ENCODE data around the gene ANO2. TPM values are rescaled to one million over a fixed set of nuclear protein-coding genes. Genes with fewer than 3 reads are reported as not detected.

ANO2 gene
- total RNA-seq, 2 donors from 2014 or later: 14.3 to 28.5 TPM

DNA sequence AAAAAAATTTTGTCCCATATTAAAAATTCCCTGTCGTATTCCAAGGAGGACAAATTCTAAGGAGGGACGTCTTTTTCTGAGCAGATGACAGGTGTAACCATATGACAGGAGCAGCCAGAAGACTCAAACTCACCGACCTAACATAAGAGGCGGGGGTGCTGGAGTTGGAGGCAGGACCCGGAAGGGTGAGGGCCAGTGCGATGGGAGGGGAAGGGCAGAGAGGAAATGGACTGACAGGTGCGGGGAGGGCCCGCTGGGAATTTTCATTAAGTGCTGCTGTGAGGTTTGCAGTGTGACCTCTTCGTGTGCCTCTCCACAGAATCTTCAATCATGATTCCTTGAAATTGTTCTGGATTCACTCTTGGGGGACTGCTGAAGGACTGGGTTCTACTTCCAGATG lies 323.7 kb downstream of the ANO2 start:
- WGBS, 2 experiments (ENCODE audit: insufficient coverage in 1 of 2, insufficient read length in 1 of 2): 87 to 90% methylated on average over 9 of the region's 9 CpGs
- no peaks in the 10 kb centered on the region for H3K36me3 ChIP-seq (ENCODE audit: control insufficient read depth, insufficient read depth, low read length)
- H3K4me3 Mint-ChIP-seq: no peak overlapping the region
- no peak overlapping the region for H3K9ac ChIP-seq (ENCODE audit: extremely low read depth, low read length, poor library complexity, severe bottlenecking)
- no peak overlapping the region for H3K4me3 ChIP-seq (ENCODE audit: low read length)
- H3K4me1 ChIP-seq (ENCODE audit: control insufficient read depth, insufficient read depth, low read length): peaks cover 5% of the 10 kb centered on the region
- peaks cover 11% of the 10 kb centered on the region for H3K4me1 Mint-ChIP-seq
- no peaks in the 10 kb centered on the region for H3K9me3 ChIP-seq (ENCODE audit: control insufficient read depth, low read length)
- H3K27me3 Mint-ChIP-seq (ENCODE audit: insufficient read depth): peaks cover 1% of the 10 kb centered on the region
- H3K27ac ChIP-seq (ENCODE audit: low read depth, low read length): no peak overlapping the region
- peak; percentile 45 for DNase-seq
- H3K9me3 Mint-ChIP-seq: no peaks in the 10 kb centered on the region
- H3K27ac Mint-ChIP-seq: no peak overlapping the region
- TF ChIP-seq, protein P1, sequence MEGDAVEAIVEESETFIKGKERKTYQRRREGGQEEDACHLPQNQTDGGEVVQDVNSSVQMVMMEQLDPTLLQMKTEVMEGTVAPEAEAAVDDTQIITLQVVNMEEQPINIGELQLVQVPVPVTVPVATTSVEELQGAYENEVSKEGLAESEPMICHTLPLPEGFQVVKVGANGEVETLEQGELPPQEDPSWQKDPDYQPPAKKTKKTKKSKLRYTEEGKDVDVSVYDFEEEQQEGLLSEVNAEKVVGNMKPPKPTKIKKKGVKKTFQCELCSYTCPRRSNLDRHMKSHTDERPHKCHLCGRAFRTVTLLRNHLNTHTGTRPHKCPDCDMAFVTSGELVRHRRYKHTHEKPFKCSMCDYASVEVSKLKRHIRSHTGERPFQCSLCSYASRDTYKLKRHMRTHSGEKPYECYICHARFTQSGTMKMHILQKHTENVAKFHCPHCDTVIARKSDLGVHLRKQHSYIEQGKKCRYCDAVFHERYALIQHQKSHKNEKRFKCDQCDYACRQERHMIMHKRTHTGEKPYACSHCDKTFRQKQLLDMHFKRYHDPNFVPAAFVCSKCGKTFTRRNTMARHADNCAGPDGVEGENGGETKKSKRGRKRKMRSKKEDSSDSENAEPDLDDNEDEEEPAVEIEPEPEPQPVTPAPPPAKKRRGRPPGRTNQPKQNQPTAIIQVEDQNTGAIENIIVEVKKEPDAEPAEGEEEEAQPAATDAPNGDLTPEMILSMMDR (conservative IDR thresholded peaks at IDR 0.05): no peak
- H3K27me3 ChIP-seq (ENCODE audit: control insufficient read depth, insufficient read depth, low read length, poor library complexity, severe bottlenecking): no peaks in the 10 kb centered on the region
- H3K36me3 Mint-ChIP-seq (ENCODE audit: low read depth): no peaks in the 10 kb centered on the region

DNA sequence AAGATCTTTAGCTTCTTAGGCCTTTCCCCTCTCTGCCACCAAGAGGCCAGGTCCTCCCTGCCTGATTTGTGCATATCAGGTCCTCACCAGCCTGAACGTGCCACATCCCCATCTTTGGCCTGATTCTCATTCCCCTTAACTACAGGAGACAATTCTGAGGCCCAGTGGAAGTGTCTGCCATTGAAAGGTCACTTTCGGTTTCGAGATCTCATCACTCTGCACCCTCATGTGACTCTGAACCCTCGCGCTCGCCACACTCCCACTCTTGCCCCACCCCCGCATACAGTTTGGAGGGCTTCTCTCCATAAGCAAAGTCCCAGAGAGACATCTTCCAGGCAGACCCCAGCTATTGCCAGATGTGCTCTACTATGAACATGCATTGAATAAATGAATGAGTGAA lies 324.2 kb downstream of the ANO2 start:
- peaks cover 11% of the 10 kb centered on the region for H3K4me1 Mint-ChIP-seq
- H3K36me3 ChIP-seq (ENCODE audit: control insufficient read depth, insufficient read depth, low read length): no peaks in the 10 kb centered on the region
- DNase-seq: peak; percentile 35
- no peaks in the 10 kb centered on the region for H3K36me3 Mint-ChIP-seq (ENCODE audit: low read depth)
- H3K27ac ChIP-seq (ENCODE audit: low read depth, low read length): no peak overlapping the region
- H3K27ac Mint-ChIP-seq: no peak overlapping the region
- no peaks in the 10 kb centered on the region for H3K27me3 ChIP-seq (ENCODE audit: control insufficient read depth, insufficient read depth, low read length, poor library complexity, severe bottlenecking)
- no peak overlapping the region for H3K4me3 ChIP-seq (ENCODE audit: low read length)
- peaks cover 5% of the 10 kb centered on the region for H3K4me1 ChIP-seq (ENCODE audit: control insufficient read depth, insufficient read depth, low read length)
- WGBS, 2 experiments (ENCODE audit: insufficient coverage in 1 of 2, insufficient read length in 1 of 2): 93 to 95% methylated on average over 3 to 7 of the region's 7 CpGs
- H3K9me3 ChIP-seq (ENCODE audit: control insufficient read depth, low read length): no peaks in the 10 kb centered on the region
- H3K4me3 Mint-ChIP-seq: no peak overlapping the region
- H3K27me3 Mint-ChIP-seq (ENCODE audit: insufficient read depth): peaks cover under 1% of the 10 kb centered on the region
- no peak overlapping the region for H3K9ac ChIP-seq (ENCODE audit: extremely low read depth, low read length, poor library complexity, severe bottlenecking)
- TF ChIP-seq, protein P1 (conservative IDR thresholded peaks at IDR 0.05): no peak
- H3K9me3 Mint-ChIP-seq: no peaks in the 10 kb centered on the region

DNA sequence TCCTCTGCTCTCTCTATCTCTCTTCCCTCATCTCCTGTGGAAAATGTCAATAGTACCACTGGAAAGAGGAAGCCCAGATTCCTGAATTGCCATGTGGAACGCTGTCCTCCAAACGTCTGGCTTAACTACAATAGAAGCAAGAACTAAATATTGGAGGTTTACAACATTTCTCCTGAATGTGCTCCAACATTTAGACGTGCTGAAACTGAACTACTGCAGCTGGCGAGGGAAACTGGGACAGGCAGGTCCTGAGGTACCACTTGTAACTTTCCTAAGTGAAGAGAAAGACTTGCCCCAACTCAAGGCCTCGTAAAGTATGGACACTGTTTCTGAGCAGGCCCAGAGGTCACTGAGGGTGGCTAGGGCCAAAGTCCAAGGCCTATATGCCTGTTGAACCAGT lies 325.4 kb downstream of the ANO2 start:
- H3K4me1 Mint-ChIP-seq: peaks cover 11% of the 10 kb centered on the region
- H3K36me3 Mint-ChIP-seq (ENCODE audit: low read depth): no peaks in the 10 kb centered on the region
- 83 to 90% methylated on average over 4 to 5 of the region's 5 CpGs for WGBS, 2 experiments (ENCODE audit: insufficient coverage in 1 of 2, insufficient read length in 1 of 2)
- Histone ChIP-seq H3K9me3 (ENCODE audit: control insufficient read depth, low read length) (no peaks in the 10 kb centered on the region), H3K27me3 (ENCODE audit: control insufficient read depth, insufficient read depth, low read length, poor library complexity, severe bottlenecking) (no peaks in the 10 kb centered on the region), H3K27ac (ENCODE audit: low read depth, low read length) (no peak overlapping the region), H3K4me1 (ENCODE audit: control insufficient read depth, insufficient read depth, low read length) (peaks cover 5% of the 10 kb centered on the region), H3K36me3 (ENCODE audit: control insufficient read depth, insufficient read depth, low read length) (no peaks in the 10 kb centered on the region), H3K9ac (ENCODE audit: extremely low read depth, low read length, poor library complexity, severe bottlenecking) (no peak overlapping the region), H3K4me3 (ENCODE audit: low read length) (no peak overlapping the region)
- DNase-seq: no peak
- no peak overlapping the region for H3K27ac Mint-ChIP-seq
- no peaks in the 10 kb centered on the region for H3K9me3 Mint-ChIP-seq
- TF ChIP-seq, protein P1 (conservative IDR thresholded peaks at IDR 0.05): no peak
- no peaks in the 10 kb centered on the region for H3K27me3 Mint-ChIP-seq (ENCODE audit: insufficient read depth)
- H3K4me3 Mint-ChIP-seq: no peak overlapping the region

Data from endodermal cell (in vitro differentiated cells).